G401 (cell line): ENCODE results near the gene NXN. TPM values are rescaled to one million over a fixed set of nuclear protein-coding genes. Genes with fewer than 3 reads are reported as not detected.
"Not testable (repeated sequence)": the region's sequence is repeated elsewhere in the genome, so short reads cannot be mapped to it uniquely, and the experiment has no call there.

ENCODE experiments used
- DNase-seq: peaks from one replicate; pipeline ENCODE4 v3.0.0-alpha.2; 2015; ENCODE audit warnings: low spot score
- in situ Hi-C: cut with HindIII; loops from 2 replicates; pipeline ENCODE4 v1.10.0; 2016; ENCODE audit warnings: low sequenced_read_pairs, mixed read lengths
- total RNA-seq: library from RNA; depleted of rRNA; stranded (reverse); fragments of >200 nt; shearing (Covaris generic); gene quantifications from 2 replicates; pipeline ENCODE4 v1.2.3, GENCODE V29; 2014

The NXN gene
- total RNA-seq, 1 experiment from 2014 or later = 147 TPM

DNA sequence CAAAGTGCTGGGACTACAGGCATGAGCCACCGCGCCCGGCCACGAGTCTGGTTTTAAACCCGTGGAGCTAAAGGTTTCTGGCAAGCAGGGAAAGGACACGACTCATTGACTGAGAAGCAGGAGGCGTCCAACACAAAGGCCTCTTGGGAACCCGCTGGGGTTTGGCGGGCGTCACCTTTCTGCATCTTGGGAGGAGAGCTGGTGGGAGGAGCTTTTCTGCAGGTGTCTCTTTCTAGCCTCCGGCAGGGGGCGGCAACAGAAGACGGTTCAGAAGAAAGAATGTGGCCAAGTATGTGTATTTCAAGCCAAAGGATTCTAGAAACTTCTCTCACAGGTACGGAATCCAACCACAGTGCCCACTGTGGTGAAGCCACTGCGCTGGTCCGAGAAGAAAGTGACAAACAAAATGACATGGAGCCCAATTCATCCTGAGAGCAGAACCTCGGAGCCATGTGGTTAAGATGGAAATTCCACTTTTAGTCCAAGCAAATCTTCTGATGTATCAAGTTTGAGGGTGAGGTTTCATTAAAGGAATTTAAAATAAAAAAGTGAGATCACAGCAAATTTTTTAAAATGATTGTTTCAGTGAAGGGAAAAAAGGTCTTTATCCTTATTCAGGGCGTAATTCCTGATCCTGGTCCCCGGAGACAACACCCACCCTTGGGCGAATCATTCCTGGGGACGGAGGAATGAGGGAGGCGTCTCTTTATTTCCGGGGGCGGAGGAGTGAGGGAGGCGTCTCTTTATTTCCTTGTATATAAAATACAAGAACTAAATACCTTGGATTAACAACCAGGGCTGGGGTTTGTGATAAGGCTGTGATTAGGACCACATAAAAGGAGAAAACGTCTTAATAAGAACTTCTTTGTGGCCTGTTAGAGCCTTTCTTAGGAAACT lies 99.8 kb downstream of the NXN start:
- peak; percentile 43 for DNase-seq
- in situ Hi-C loops = no loop called here

DNA sequence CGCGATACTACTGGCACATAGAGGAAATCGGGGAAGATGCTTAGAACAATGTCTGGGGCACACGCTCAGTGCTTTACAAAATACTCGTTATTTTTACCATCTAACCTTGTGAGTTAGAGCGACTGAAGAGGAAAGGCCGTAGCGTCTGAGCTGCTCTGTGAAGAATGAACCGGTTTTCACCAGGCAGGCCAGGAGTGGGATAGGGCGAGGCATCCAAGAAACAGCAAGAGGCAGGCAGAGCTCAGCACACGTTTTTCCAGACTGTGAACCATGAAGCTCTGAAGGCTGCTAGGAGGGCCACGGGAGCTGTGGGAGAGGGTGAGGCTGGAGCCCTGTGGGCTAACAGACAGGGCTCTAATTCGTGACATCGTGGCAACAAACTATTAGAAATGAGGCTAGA lies 101.9 kb downstream of the NXN start:
- in situ Hi-C loops = no loop called here
- DNase-seq = no peak

DNA sequence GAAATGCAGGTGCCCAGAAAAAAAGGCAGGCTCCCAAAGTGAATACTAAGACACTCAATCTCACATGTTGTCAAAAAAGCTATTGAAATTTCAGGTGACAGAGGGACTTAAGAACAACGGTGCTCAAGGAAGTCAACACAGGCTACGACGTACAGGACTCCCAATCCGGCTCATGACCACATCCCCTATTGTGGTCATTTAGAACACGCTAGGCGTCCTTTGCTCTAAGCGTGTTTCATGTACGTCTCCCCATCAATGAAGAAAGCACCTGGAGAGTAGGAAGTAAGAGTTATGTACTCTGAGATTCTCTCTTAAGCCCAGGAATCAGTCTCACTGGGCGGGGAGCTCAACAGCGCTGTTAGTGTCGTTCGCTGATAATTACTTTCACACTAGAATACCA lies 103.3 kb downstream of the NXN start:
- no peak for DNase-seq
- in situ Hi-C loops = no loop called here

DNA sequence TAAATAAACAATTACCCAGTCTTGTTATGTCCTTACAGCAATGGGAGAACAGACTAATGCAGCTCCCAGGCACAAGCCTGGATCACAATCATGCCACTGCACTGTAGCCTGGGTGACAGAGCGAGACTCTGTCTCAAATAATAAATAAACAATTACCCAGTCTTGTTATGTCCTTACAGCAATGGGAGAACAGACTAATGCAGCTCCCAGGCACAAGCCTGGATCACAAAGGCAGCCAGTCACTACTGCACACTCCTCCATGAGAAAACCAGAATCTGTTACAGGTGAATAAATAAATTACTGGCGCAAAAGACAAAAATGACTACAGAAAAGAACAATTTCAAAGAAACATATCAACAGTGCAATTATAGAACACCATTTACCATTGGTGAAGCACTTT lies 105.0 kb downstream of the NXN start:
- in situ Hi-C loops, DNase-seq: not testable (repeated sequence)

DNA sequence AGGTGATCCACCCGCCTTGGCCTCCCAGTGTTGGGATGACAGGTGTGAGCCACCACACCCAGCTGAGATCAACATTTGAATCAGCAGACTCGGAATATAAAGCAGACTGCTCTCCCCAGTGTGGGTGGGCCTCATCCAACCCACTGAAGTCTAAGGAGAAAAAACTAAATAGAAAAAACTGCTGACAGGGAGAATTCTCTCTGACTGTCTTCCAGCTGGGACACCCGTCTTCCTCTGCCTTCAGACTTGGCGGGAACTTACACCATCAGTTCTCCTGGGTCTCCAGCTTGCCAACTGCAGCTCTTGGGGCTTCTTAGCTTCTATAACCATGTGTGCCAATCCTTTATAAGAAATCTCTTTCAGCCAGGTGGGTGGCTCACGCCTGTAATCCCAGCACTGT lies 106.7 kb downstream of the NXN start:
- no peak for DNase-seq
- in situ Hi-C loops = no loop called here

DNA sequence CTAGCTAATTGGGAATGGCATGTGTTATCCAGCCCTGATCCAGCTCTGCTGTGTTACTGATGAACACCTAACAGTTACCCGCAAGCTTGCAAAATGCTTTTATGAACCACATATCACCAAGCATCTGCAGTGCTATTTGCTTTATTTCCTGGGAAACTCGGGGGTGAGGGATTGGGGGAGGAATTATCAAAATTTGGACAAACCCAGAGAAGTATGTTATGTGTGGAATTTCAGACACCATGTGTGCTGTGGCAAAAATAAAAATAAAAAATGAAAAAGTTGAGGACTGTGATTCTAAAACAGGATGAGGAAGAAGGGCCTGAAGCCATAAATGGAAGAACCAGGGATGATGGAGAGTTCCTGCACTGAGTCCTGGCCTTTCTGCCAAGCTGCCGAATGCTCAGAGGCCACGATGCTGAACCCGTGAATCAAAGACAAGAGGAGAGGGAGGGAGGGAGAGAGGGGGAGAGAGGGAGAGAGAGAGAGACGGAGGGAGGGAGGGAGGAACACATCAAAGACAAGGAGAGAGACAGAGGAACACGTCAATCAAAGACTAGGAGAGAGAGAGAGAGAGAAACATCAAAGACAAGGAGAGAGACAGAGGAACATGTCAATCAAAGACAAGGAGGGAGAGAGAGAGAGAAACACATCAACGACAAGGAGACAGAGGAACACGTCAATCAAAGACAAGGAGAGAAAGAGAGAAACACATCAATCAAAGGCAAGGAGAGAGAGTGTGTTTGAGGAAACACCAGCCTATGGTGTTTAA lies 107.6 kb downstream of the NXN start:
- in situ Hi-C loops = no loop called here
- no peak for DNase-seq

DNA sequence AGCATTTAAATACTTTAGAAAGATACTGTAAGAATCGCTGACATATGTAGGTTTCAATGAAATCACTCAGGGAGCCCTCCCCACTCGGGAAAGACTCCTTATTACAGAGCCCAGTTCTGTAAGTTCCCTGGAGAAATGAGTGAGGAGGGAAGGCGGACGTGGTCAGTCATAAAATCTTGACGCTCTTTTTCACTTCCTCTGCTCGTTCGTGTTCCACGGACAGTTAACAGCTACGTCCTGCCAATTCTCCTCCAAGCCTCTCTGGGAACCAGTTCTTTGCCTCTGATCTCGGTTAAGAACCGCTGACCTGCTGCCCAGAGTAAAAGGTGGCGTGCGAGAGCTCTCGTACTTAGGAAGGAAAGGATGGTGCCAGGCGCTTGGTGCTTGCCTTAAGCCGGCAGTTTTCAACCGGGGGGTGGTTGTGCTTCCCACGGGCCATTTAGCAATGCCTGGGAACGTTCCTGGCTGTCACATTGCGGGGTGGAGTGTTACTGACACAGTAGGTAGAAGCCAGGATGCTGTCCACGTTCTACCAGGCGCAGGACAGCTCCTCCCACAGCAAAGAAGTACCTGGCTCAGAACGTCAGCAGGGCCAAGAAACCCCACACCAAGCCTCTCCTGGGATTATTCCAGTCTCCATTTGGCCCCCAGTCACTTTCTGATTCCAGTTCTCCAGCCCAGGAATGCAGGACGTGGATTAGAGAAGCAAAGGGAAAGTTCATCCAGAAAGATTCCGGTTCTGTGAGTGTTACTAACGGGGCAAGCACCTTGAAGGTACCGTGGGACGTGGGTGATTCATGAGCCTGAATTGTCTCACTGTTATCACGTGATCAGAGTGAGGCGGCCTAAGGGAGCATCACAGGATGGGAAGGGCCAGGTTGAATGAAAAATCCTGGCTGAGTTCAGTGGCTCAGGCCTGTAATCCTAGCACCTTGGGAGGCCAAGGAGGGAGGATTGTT lies 109.7 kb downstream of the NXN start:
- DNase-seq = no peak
- in situ Hi-C loops = no loop called here

DNA sequence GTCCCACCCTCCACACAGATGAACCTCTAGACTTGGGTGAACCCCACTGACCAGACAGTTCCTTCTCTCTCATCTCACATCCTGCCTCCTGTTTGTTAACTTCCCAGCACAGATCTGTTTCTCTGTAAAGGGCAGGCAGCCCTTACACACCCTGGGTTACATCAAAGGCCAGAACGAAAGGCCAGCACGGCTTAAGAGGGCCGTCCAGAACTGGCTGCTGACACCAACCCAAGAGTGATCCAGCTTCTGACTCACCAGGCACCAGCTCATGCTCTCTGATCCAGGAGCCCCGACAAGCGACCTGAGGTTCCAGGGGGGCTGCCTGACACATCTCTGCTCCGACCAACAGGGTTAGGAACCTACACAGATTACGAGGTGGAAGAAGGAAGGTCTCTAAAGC lies 110.5 kb downstream of the NXN start:
- DNase-seq = no peak
- in situ Hi-C loops = no loop called here

DNA sequence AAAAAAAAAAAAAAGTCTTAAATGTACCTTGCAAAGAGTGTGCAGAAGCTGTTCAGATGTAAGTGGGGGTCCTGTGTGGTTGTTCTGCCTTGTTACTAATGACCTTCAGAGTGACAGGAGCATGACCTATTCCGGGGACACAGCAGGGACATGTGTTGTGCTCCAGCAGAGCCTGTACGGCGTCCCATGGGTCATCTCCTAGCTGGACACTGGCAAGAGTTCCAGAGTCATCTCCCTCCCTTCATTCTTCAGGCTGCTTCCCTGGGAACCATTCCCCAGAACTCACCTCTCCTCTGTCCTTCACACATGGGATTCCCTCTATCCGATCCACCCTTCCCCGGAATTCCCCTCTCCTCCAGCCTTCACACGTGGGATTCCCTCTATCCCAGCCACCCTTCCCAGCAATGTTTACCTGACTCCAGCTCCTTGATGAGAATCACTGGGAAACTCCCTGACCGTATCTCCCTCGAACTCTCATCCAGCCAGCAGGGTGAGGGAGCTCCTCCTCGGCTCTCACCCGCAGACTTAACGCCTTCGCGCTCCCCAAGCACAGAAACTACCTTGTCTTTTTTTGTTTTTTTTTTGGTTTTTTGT lies 111.6 kb downstream of the NXN start:
- in situ Hi-C loops = no loop called here
- no peak for DNase-seq

DNA sequence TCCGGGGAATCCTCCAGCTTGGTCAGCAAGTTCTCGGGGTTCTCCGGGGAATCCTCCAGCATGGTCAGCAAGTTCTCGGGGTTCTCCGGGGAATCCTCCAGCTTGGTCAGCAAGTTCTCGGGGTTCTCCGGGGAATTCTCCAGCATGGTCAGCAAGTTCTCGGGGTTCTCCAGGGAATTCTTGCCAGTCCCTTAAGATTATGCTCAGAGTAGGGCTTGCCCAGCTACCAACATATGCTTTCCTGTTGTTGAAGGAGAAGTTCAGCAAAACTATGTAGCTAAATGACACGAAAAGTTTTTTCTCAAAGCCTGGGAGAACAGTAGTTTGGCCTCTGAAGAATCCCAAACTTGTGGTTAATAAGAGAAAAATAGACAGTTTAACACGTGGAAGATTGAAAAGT lies 112.3 kb downstream of the NXN start:
- in situ Hi-C loops, DNase-seq: not testable (repeated sequence)

DNA sequence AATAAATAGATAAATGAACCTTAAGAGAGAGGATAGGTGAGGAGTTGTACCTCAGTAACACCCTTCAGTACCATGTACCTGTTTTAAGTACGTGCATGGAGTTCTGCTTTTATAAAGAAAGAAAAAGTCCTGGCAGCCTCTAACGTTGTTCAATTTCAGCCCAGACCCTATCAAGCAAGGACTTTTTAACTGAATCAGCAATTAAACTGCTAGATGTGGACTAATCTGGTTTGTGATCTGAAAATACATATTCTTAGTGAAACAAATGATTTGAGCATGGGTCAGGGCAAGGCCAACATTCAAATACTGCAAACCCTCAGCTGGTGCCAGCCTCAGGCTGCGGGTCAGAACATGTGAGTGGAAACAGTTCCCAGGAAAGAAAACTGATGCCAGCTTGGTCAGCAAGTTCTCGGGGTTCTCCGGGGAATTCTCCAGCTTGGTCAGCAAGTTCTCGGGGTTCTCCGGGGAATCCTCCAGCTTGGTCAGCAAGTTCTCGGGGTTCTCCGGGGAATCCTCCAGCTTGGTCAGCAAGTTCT lies 112.9 kb downstream of the NXN start:
- in situ Hi-C loops = no loop called here
- no peak for DNase-seq

DNA sequence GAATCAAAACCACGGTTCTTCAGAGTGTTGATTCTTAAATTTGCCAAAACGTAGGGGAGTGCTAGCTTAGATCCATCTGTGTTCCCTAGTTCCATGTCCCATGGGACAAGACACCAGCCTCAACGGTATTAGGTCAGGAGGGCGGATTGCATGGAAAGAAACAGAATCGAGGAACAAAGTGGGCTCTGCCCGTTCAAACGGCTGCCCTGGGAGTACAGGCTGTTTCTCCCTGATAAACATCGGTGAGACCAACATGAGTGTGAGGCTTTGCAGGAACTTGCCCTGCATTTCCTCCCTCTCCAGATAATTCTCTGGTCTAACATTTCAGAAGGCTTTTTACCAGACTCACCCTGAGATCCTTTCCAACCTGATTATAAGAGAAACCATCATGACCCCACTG lies 115.3 kb downstream of the NXN start:
- in situ Hi-C loops = no loop called here

DNA sequence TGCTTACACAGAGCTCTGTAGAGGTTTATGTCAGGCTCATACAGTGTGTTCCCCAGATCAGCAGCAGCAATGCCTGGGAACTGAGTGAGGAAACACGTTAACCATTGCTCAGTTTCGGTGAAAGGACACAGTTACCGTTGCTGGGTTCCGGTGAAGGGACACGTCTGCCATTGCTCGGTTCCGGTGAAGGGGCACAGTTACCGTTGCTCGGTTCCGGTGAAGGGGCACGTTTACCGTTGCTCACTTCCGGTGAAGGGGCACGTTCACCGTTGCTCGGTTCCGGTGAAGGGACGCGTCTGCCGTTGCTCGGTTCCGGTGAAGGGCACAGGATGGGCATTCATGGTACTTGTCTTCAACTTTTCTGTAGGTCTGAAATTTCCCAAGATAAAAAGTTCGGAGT lies 115.7 kb downstream of the NXN start:
- in situ Hi-C loops = no loop called here

More for the DNA sequence above, 115.3 kb downstream of the NXN start:
- DNase-seq = no peak

DNA sequence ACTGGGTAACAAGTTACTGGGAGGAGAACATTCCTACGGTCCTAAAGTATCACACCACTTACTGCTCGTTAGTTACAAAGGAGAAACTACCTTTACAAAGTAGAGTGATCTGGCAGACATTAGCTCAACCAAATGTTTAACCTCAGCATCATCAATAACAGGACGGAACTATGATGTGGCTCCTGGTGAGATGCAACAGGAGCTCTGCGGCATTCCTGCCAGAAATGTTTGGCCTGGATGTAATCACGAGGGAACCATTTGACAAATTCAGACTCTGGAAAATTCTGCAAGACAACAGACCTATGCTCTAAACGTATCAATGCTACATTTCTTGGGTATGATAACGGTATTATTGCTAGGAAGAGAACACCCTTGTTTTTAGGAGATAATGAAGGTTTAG lies 117.0 kb downstream of the NXN start:
- in situ Hi-C loops = no loop called here
- no peak for DNase-seq

More for the DNA sequence above, 115.7 kb downstream of the NXN start:
- DNase-seq = no peak

DNA sequence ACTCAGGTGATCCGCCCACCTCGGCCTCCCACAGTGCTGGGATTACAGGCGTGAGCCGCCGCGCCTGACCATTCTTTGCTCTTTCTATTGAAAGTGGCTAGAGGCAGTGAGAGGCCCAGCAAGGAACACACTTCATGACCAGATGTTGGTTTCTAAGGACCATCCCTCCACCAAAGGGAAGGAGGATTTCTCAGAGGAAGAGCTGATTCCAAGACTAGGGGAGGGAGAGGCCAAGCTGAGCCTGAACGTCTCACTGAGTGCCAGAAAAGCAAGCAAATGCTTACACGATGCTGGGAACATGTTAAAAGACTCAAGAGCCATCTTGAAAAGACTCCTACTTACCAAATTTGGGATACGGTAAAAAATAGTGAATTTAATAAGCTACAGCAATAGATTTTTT lies 118.2 kb downstream of the NXN start:
- in situ Hi-C loops = no loop called here
- no peak for DNase-seq

DNA sequence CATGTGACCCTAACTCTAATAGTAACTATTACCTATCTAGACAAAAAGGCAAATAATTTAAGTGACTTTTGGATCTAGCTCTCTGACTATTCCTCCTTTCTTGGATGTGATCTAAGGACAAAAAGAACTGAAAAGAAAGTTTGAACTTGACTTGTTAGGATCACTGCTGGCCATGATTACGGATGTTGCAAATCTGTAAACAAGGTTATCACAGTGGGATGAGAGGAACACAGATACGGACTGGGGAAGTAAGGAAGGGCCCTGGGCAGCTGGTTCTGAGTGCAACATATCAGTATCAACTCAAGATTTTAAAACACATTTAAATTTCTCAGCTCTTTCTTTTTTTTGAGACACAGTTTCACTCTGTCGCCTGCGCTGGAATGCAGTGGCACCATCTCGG lies 118.8 kb downstream of the NXN start:
- no peak for DNase-seq
- in situ Hi-C loops = no loop called here

DNA sequence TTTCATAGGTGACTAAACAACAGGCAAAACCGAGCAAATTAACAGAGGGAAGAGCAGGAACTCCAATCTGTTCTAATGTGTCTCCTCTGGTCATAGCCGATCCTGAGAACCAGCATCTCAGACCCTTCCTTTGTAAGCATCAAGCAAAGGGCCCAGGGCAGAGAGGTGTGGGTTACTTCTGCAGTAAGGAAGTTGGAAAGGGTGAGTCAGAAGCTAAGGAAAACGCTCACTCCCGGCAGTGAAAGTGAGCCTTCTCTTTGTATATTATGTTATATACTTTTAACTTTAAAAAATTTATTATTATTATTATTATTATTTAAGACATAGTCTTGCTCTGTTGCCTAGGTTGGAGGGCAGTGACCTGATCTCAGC lies 119.8 kb downstream of the NXN start:
- in situ Hi-C loops = no loop called here
- no peak for DNase-seq

DNA sequence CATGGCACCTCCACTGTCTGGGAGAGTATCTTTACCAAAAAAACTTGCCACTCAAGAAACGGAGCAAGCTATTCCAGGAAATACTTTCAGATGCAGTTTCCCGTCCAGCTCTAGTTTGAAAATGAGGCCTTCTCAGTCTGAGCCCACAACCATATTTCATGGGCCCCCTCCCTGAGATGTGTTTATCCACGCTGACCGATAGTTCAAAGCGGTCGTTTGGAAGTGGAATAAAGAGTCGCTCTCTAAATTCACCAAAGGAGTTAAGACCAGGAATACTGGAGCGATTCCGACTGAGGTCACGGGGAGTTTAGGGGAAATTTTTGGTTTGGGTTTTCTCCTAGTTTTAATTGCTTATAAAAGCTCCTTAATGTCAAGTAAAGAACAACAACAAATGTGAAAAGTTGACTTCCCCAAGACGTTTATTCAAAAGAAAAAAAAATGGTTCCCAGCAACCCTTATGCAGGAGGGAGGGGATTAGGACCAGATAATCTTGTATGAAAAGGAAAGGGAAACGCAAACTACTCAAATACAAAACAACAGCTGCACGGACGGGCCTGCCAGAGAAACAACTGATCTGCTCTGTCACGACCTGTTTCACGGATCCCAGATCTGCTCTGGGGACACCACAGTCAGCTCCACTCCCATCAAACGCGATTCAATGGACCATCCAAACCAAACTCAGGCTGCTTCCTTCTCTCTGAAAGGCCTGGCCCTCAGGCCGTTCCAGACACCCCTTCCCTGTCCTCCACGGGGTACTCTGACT lies 120.3 kb downstream of the NXN start:
- DNase-seq = no peak
- in situ Hi-C loops = no loop called here
